GM12891 (cell line): Measurements from ENCODE around the gene IL32.

Experiments used
- POLR2A ChIP-seq: IDR thresholded peaks from 2 replicates; pipeline ENCODE4 v1.6.1; 2011; ENCODE audit warnings: low read depth, low read length, control low read depth
- POLR2AphosphoS5 ChIP-seq: IDR thresholded peaks from 2 replicates; pipeline ENCODE4 v1.6.1; 2011; ENCODE audit warnings: low read depth, low read length, control low read depth
- POU2F2 ChIP-seq: IDR thresholded peaks from 2 replicates; pipeline ENCODE4 v1.6.1; 2011; ENCODE audit warnings: low read depth, mild to moderate bottlenecking, control low read depth, low read length, moderate library complexity
- SPI1 ChIP-seq: IDR thresholded peaks from 2 replicates; pipeline ENCODE4 v1.6.1; 2011; ENCODE audit warnings: low read depth, low read length, control low read depth
- TAF1 ChIP-seq: IDR thresholded peaks from 2 replicates; pipeline ENCODE4 v1.6.1; 2011; ENCODE audit warnings: low read depth, low read length, control low read depth

DNA sequence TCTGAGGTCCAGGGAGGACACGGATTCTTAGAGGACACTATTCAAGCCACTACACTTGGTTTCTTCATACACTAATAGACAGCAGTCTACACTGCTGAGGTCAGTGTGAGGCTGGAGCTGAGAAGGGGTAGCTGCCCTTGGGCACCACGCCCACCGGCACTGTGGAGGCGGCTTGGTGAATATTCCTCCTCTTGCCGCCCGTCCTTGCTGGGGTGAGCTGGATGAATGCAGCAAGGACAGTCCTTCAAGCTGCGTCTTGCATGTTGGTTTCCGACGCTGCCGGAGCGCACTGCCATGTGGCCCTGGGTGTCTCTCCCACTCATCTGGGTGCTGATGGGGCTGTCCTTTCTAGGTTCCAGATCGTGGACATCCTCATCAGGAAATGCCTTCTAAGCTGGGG lies 49.6 kb downstream of the IL32 start:
- TF ChIP-seq TAF1 = no peak
- no peak for TF ChIP-seq POLR2A
- TF ChIP-seq POLR2AphosphoS5 = no peak
- no peak for TF ChIP-seq SPI1
- no peak for TF ChIP-seq POU2F2
